WTC11 (cell line): Measurements from ENCODE around the gene ARHGEF18. TPM values are rescaled to one million over a fixed set of nuclear protein-coding genes. Genes with fewer than 3 reads are reported as not detected.

Source experiments
- ATAC-seq: fragments of 200-7000 bp; cut with Tn5 transposase; 2 replicates; pipeline ENCODE4 v1.10.0; 2021; ENCODE audit warnings: mild to moderate bottlenecking, moderate library complexity
- CTCF ChIA-PET: fragments of 300-600 bp; sonication (Branson Sonifier 250); formaldehyde crosslinking; loops from one replicate; lab custom pipeline; 2021; ENCODE audit warnings: antibody characterized with exemption; lab: Charles Lee
- POLR2A ChIA-PET: fragments of 350-600 bp; sonication (Branson Sonifier 250); formaldehyde crosslinking; loops from one replicate; lab custom pipeline; 2021; ENCODE audit warnings: antibody characterized with exemption; lab: Charles Lee
- DNase-seq: peaks from one replicate; pipeline ENCODE4 v3.0.0; 2021; ENCODE audit warnings: low spot score
- H3K27ac Mint-ChIP-seq: 2 replicates; pipeline ENCODE4 v1.8.0; 2021; ENCODE audit warnings: mixed read lengths
- H3K27me3 Mint-ChIP-seq: 2 replicates; pipeline ENCODE4 v1.8.0; 2021; ENCODE audit warnings: low read depth, mild to moderate bottlenecking, moderate library complexity, mixed read lengths
- H3K36me3 Mint-ChIP-seq: 2 replicates; pipeline ENCODE4 v1.8.0; 2021; ENCODE audit warnings: mixed read lengths
- H3K4me1 Mint-ChIP-seq: 2 replicates; pipeline ENCODE4 v1.8.0; 2022; ENCODE audit warnings: mixed read lengths
- H3K4me3 Mint-ChIP-seq: 2 replicates; pipeline ENCODE4 v1.8.0; 2021; ENCODE audit warnings: mild to moderate bottlenecking, moderate library complexity, mixed read lengths
- H3K9me3 Mint-ChIP-seq: 2 replicates; pipeline ENCODE4 v1.8.0; 2021; ENCODE audit warnings: mixed read lengths
- ELF4 ChIP-seq: sonication (generic); formaldehyde crosslinking; IDR thresholded peaks from 2 replicates; pipeline ENCODE4 v1.8.1; 2022; ENCODE audit warnings: low read depth, mild to moderate bottlenecking, moderate library complexity, missing genetic modification reagents
- FOXP4 ChIP-seq: sonication (generic); formaldehyde crosslinking; IDR thresholded peaks from 2 replicates; pipeline ENCODE4 v1.8.0; 2022; ENCODE audit warnings: mild to moderate bottlenecking, missing genetic modification reagents
- GTF2I ChIP-seq: fragments of 250-450 bp; sonication (Bioruptor Pico); conservative IDR thresholded peaks from 2 replicates; pipeline ENCODE4 v1.4.0; 2021; ENCODE audit warnings: mild to moderate bottlenecking
- IRF2 ChIP-seq: sonication (generic); formaldehyde crosslinking; IDR thresholded peaks from 2 replicates; pipeline ENCODE4 v1.8.0; 2022; ENCODE audit warnings: low read depth, missing genetic modification reagents, borderline replicate concordance
- JUN ChIP-seq: sonication (generic); formaldehyde crosslinking; IDR thresholded peaks from 2 replicates; pipeline ENCODE4 v1.8.0; 2023; ENCODE audit warnings: mild to moderate bottlenecking, missing genetic modification reagents
- NFE2L1 ChIP-seq: sonication (generic); formaldehyde crosslinking; IDR thresholded peaks from 2 replicates; pipeline ENCODE4 v1.8.1; 2023; ENCODE audit warnings: missing genetic modification reagents
- STAT6 ChIP-seq: sonication (generic); formaldehyde crosslinking; conservative IDR thresholded peaks from 2 replicates; pipeline ENCODE4 v1.8.1; 2023; ENCODE audit warnings: mild to moderate bottlenecking, low read depth, missing genetic modification reagents, moderate library complexity
- TEAD1 ChIP-seq: sonication (generic); formaldehyde crosslinking; IDR thresholded peaks from 2 replicates; pipeline ENCODE4 v1.8.0; 2022; ENCODE audit warnings: mild to moderate bottlenecking, missing genetic modification reagents
- USF1 ChIP-seq: sonication (generic); formaldehyde crosslinking; IDR thresholded peaks from 2 replicates; pipeline ENCODE4 v1.8.0; 2022; ENCODE audit warnings: mild to moderate bottlenecking, missing genetic modification reagents
- ZNF219 ChIP-seq: sonication (generic); formaldehyde crosslinking; IDR thresholded peaks from 2 replicates; pipeline ENCODE4 v1.8.0; 2023; ENCODE audit warnings: missing genetic modification reagents, mild to moderate bottlenecking, borderline replicate concordance
- ZNF317 ChIP-seq: sonication (generic); formaldehyde crosslinking; IDR thresholded peaks from 2 replicates; pipeline ENCODE4 v1.8.1; 2023; ENCODE audit warnings: low read depth, mild to moderate bottlenecking, moderate library complexity, missing genetic modification reagents, borderline replicate concordance
- ZNF396 ChIP-seq: fragments of 250-450 bp; sonication (Bioruptor Pico); IDR thresholded peaks from 2 replicates; pipeline ENCODE4 v1.8.0; 2021; ENCODE audit warnings: mild to moderate bottlenecking, moderate library complexity, borderline replicate concordance
- total RNA-seq: library from RNA; stranded (reverse); gene quantifications from 3 replicates; pipeline ENCODE4 v1.2.3, GENCODE V29; 2021
- TF ChIP-seq, protein P1 (sequence below): sonication (generic); formaldehyde crosslinking; IDR thresholded peaks from 2 replicates; pipeline ENCODE4 v1.8.1; 2023; ENCODE audit warnings: mild to moderate bottlenecking, missing genetic modification reagents, moderate library complexity
- TF ChIP-seq, protein P2 (sequence below): sonication (generic); formaldehyde crosslinking; IDR thresholded peaks from 2 replicates; pipeline ENCODE4 v1.8.0; 2023; ENCODE audit warnings: mild to moderate bottlenecking, missing genetic modification reagents
- TF ChIP-seq, protein P3 (sequence below): sonication (generic); formaldehyde crosslinking; IDR thresholded peaks from 2 replicates; pipeline ENCODE4 v1.8.1; 2022; ENCODE audit warnings: mild to moderate bottlenecking, missing genetic modification reagents, moderate library complexity, borderline replicate concordance
- TF ChIP-seq, protein P4 (sequence below): sonication (generic); formaldehyde crosslinking; IDR thresholded peaks from 2 replicates; pipeline ENCODE4 v1.8.0; 2022; ENCODE audit warnings: mild to moderate bottlenecking, missing genetic modification reagents

The ARHGEF18 gene
- total RNA-seq, 1 experiment from 2014 or later, result 56.1 TPM

- TF ChIP-seq STAT6 (CRISPR knock-in tag), result no peak
- TF ChIP-seq, all 79 proteins: peak for 0
Observed at GRCh38 chr19:7385062-7385461, 36.3 kb downstream of the ARHGEF18 start (continued).

GRCh38 chr19:7386308-7386707 lies 37.6 kb downstream of the ARHGEF18 start:
- no peak overlapping the region for H3K4me3 Mint-ChIP-seq
- peaks cover 2% of the 10 kb centered on the region for H3K27me3 Mint-ChIP-seq
- ATAC-seq, result peak; percentile 61
- peak; percentile 35 for DNase-seq
- no peak overlapping the region for H3K27ac Mint-ChIP-seq
- no peaks in the 10 kb centered on the region for H3K36me3 Mint-ChIP-seq
- TF ChIP-seq, protein P1, sequence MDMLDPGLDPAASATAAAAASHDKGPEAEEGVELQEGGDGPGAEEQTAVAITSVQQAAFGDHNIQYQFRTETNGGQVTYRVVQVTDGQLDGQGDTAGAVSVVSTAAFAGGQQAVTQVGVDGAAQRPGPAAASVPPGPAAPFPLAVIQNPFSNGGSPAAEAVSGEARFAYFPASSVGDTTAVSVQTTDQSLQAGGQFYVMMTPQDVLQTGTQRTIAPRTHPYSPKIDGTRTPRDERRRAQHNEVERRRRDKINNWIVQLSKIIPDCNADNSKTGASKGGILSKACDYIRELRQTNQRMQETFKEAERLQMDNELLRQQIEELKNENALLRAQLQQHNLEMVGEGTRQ (CRISPR knock-in tag), result peak; percentile 52
- TF ChIP-seq IRF2 (CRISPR knock-in tag) (no peak), ELF4 (no peak), USF1 (CRISPR knock-in tag) (peak; percentile 53; the same call in 1 of the 2 replicates)
- TF ChIP-seq, protein P2, sequence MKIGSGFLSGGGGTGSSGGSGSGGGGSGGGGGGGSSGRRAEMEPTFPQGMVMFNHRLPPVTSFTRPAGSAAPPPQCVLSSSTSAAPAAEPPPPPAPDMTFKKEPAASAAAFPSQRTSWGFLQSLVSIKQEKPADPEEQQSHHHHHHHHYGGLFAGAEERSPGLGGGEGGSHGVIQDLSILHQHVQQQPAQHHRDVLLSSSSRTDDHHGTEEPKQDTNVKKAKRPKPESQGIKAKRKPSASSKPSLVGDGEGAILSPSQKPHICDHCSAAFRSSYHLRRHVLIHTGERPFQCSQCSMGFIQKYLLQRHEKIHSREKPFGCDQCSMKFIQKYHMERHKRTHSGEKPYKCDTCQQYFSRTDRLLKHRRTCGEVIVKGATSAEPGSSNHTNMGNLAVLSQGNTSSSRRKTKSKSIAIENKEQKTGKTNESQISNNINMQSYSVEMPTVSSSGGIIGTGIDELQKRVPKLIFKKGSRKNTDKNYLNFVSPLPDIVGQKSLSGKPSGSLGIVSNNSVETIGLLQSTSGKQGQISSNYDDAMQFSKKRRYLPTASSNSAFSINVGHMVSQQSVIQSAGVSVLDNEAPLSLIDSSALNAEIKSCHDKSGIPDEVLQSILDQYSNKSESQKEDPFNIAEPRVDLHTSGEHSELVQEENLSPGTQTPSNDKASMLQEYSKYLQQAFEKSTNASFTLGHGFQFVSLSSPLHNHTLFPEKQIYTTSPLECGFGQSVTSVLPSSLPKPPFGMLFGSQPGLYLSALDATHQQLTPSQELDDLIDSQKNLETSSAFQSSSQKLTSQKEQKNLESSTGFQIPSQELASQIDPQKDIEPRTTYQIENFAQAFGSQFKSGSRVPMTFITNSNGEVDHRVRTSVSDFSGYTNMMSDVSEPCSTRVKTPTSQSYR (CRISPR knock-in tag), result no peak
- CTCF ChIA-PET, result interaction anchor here (1.2 to 2.4 kb wide), 4 partner anchors 9 to 33 kb away, joined by 3 to 21 read pairs (median 4); no protein-coding TSS in a partner anchor
- no peaks in the 10 kb centered on the region for H3K9me3 Mint-ChIP-seq
- peaks cover 9% of the 10 kb centered on the region for H3K4me1 Mint-ChIP-seq
- POLR2A ChIA-PET, result no interaction called here

GRCh38 chr19:7386769-7387168 lies 38.0 kb downstream of the ARHGEF18 start:
- H3K27me3 Mint-ChIP-seq, result peaks cover 2% of the 10 kb centered on the region
- H3K4me1 Mint-ChIP-seq, result peaks cover 12% of the 10 kb centered on the region
- CTCF ChIA-PET, result interaction anchor here (1.2 to 2.4 kb wide), 5 partner anchors 9 to 33 kb away, joined by 3 to 21 read pairs (median 4); no protein-coding TSS in a partner anchor
- no peaks in the 10 kb centered on the region for H3K36me3 Mint-ChIP-seq
- no peak for DNase-seq
- no peak overlapping the region for H3K27ac Mint-ChIP-seq
- TF ChIP-seq FOXP4 (CRISPR knock-in tag) (no peak), ZNF317 (no peak), GTF2I (CRISPR knock-in tag) (no peak), NFE2L1 (CRISPR knock-in tag) (no peak), TEAD1 (CRISPR knock-in tag) (no peak), ZNF396 (CRISPR knock-in tag) (no peak), JUN (CRISPR knock-in tag) (no peak), ZNF219 (CRISPR knock-in tag) (no peak)
- TF ChIP-seq, protein P1 (CRISPR knock-in tag), result no peak
- TF ChIP-seq, protein P3, sequence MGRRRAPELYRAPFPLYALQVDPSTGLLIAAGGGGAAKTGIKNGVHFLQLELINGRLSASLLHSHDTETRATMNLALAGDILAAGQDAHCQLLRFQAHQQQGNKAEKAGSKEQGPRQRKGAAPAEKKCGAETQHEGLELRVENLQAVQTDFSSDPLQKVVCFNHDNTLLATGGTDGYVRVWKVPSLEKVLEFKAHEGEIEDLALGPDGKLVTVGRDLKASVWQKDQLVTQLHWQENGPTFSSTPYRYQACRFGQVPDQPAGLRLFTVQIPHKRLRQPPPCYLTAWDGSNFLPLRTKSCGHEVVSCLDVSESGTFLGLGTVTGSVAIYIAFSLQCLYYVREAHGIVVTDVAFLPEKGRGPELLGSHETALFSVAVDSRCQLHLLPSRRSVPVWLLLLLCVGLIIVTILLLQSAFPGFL (CRISPR knock-in tag), result no peak
- TF ChIP-seq, protein P4, sequence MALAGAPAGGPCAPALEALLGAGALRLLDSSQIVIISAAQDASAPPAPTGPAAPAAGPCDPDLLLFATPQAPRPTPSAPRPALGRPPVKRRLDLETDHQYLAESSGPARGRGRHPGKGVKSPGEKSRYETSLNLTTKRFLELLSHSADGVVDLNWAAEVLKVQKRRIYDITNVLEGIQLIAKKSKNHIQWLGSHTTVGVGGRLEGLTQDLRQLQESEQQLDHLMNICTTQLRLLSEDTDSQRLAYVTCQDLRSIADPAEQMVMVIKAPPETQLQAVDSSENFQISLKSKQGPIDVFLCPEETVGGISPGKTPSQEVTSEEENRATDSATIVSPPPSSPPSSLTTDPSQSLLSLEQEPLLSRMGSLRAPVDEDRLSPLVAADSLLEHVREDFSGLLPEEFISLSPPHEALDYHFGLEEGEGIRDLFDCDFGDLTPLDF, result no peak
- TF ChIP-seq, all 79 proteins: peak for 0
- no peaks in the 10 kb centered on the region for H3K9me3 Mint-ChIP-seq
- POLR2A ChIA-PET, result no interaction called here
- no peak overlapping the region for H3K4me3 Mint-ChIP-seq
- ATAC-seq, result no peak; the same call in 1 of the 2 replicates
